ENCODE results near the gene PAIP2. TPM values are rescaled to one million over a fixed set of nuclear protein-coding genes. Genes with fewer than 3 reads are reported as not detected.

Gene PAIP2, protein sequence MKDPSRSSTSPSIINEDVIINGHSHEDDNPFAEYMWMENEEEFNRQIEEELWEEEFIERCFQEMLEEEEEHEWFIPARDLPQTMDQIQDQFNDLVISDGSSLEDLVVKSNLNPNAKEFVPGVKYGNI
- 47.8 and 77.2 TPM in 2 replicates for total RNA-seq

DNA sequence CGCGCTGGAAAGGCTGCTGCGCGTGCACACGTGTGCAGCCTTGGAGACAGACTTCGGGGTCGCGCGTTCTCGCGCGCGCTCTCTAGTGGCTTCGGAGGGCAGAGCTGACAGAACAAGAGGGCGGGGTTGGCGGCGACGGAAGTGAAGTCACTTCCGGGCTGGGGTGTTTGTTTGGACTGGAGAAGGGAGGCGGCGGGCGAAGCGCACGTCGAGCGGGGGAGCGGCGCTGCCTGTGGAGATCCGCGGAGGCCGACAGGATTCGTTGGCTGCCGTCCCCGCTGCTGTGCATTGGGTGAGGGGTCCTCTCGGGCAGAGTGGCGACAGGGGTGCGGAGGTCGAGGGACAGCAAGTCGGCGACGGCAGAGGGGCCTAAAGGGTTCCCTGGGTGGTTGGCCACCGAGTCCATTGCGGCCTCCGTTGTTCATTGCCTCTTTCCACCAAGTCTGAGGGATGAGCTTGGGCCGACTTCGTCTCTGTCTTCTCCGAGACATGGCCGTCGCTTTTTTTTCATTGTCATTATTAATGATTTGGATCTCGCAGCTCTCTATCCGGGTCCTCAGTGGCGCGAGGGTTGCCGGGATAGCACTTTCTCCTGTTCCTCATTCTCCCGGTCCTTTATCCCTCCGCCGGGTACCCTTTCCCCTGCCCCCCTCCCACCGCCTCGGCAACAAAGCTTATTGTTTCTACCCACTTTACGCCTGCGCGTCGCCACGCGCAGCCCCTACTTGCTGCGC lies at the start of gene PAIP2:
PAIP2 (plus strand) TSS at position 166 of the 734 bp plus-strand sequence. CDS start 21,931 bp downstream, outside the sequence.

DNA sequence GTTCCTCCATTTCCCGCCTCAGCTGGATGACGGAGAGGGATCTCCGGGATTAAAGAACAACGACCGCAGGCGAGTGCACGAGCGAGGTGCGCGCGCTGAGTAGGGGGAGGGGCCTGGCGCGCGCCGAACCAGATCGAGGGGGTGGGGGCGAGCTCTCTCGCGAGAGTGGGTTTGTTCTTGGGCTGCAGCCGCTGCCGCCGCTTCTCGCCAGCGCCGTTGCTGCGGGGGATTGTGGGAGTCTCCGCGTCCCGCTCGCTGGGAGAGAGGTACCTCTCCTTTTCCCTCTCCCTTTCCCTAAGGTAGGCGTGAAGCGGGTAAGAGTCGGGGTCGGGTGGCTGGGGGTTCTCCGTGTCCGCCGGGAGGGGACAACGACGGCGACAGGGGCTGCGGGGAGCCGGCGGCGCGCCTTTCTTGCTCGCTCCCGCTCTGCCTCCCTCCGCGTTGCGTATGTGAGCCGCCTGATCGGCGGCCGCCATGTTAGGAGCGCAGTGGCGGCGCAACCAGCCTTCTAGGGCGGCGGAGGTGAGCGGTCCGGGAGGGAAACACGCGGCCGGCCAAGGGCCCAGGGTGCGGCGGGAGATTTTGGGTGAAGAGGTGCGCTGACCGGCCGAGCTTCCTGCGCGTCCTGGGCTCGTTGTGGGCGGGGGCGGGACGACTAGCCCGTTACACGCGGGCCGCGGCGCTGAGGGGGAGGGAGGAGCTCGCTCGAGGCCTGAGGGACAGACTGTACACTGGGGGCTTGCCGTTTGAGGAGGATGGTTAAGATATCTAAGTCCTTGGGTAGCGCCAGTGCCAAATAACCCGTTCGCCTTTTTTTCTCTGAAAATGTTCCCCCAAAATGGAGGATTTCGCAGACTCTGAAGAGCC lies 47.9 kb upstream of the PAIP2 start, which contains the start of gene MATR3:
MATR3 (plus strand) TSS at position 234 of the 867 bp plus-strand sequence. CDS start 13,676 bp downstream, outside the sequence.

DNA sequence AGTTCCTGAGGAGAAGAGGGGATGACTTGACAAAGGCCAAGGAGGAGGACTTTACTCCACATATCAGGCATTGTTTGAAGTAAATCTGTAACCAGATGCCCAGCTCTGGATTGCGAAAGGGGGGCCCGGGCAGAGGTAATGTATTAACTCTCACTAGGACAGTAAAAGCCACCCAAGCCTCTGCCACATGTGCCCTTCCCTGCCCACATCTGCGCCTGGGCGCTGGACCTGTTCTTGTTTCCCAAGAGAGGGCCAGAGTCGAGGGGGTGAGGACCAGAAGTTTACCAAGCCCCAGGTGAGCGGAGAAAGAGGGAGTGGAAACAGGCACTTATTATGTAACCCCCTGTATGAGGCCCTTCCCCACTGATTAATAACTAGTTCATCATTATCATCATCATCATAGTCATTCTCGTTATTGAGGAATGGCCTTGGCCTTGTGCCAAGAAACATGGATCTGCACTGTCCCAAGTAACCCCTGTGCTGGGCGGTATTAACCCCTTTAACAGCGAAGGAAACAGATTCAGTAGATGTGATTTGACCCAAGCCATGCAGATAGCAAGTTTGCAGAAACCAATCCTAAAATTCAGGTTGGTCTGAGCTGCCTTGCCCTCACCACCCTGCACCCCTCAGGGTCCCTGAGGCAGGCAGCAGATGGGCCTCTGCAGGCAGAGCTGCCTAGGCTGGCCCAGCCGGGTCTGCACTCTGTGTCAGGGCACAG lies 41.8 kb downstream of the PAIP2 start, which contains the start of gene SLC23A1:
SLC23A1 (minus strand) TSS at position 23 of the 718 bp plus-strand sequence. CDS start 44 bp downstream, outside the sequence.

DNA sequence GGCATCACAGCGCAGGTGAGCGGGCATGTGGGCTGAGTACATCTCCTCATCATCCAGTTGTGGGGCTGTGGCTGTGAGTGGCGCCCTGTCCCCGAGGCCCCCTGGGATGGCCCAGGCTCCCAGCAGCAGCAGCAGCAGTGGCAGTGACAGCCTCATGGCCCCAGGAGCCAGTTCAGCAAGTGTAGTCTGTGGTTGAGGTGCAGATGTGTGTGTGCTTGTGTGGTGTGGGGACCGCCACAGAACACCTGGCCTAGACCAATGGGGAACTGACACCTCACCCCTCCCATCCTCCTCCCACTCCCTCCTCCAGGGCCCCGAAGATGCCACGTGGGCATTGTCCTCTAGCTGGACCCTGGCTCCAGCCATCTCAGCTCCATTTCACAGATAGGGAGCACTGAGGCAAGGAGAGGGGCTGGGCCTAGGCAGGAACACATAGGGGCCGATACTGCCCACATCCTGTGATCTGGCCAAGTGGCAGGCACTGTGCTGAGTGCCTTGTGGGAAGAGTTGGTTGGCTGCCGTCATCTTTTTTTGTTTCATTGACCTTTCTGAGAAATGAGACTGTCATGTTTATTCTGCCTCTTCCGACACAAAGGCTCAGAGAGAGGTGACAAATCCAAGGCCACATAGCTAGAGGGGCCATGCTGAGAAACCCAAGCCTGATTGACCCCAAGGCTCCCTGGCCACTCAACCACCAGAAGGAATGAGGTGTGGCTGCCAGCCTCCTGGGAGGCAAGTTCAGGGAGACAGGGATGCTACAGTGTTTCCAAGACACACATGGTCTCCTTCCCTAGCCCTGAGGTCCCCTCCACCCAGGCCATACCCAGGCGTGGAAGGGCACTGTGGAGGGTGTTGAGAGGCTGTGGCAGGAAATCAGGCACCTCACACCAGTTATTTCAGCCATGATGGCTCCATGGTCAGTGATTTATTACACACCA lies 48.3 kb downstream of the PAIP2 start, which contains the start of gene MZB1:
MZB1 (minus strand) TSS at position 213 of the 938 bp plus-strand sequence; CDS start at position 156, 57 bp downstream.

DNA sequence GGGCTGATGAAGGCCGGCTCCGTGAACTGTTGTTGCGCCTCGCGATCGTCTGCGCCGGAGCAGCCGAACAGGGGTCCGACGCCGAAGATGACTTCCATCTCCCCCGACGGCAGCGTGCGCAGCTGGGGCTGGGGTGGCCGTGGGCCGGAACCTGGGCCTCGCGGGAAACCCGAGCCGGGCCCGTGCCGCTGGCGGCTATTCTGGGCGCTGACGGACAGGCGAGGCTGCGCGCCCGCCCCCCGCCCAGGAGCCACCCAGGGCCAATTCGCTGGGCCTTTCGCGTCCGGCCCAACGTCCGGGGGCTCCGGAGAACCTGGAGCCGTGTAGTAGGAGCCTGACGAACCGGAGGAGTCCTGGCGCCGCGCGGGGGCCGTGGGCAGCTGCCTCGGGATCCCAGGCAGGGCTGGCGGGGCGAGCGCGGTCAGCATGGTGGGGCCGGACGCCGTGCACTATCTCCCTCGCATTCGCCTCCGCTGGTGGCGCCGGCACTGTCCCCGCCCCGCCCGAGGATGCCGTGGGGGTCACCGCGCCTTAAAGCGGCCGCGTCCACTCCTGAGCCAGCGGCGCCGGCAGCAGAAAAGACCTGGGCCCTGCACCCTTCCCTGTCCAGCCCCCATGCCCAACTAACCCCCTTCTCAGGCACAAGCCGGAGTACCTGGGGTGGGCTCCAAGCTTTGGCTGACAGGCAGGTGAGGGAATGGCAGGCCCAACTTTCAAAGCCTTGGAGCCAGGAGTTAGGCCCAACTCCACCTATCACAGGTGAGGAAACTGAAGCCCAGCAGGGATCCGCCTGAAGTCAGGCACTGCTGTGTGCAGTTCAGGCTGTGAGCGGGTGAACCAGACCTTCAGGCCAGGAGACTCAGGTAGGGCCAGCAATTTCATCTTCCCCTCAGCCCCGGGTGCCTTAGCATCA lies 53.3 kb downstream of the PAIP2 start, which contains the start of gene PROB1:
PROB1 (minus strand) TSS at position 451 of the 913 bp plus-strand sequence; CDS start at position 428, 23 bp downstream.

DNA sequence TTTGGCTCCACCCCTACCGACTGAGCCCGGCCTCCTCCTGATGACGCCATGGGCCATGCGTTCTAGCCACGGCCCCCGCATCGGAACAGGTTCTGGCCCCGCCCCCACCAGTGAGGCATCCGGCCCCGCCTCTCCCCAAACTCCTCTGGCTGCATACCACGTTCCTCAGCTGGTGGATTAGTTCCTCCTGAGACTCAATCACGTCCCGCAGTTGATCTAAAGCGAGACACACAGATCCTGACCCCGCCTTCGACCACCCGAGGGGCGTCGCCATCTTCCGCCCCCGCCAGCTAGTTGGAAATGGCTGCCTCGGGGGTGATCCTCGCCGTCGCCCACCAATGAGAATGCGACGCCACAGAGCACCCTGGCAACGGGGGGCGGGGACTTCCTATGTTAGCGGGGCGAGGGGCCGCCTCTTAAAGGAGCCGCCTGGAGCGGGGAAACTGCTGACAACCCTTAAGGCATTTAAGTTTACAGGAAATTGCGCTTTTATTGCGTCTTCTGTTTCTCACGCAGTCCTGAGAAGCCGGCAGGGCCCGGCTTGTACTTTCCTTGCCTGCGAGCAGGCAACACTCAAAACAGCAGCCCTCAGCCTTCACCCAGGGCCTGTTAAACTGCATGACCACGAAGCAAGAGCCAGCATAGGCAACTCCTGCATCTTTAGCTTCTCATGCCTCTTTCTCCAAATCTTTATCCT lies 62.3 kb downstream of the PAIP2 start, which contains the start of gene SPATA24:
SPATA24 (minus strand) TSS at position 303 of the 697 bp plus-strand sequence; CDS start at position 274, 29 bp downstream.

Other genes with a start within 250 kb of the PAIP2 start
- gene SIL1, start 143.5 kb upstream of the PAIP2 start, total RNA-seq = 60.2 and 97.3 TPM in 2 replicates
- 196 and 339 TPM in 2 replicates for gene MATR3, start 48.1 kb upstream of the PAIP2 start, total RNA-seq
- gene SLC23A1, start 41.4 kb downstream of the PAIP2 start, total RNA-seq = 0.50 TPM in 1 of 2 replicates, not detected in the other
- not detected in 2 replicates for gene MZB1, start 48.1 kb downstream of the PAIP2 start, total RNA-seq
- 1.2 and 2.6 TPM in 2 replicates for gene PROB1, start 53.2 kb downstream of the PAIP2 start, total RNA-seq
- gene SPATA24, start 62.2 kb downstream of the PAIP2 start, total RNA-seq = 2.5 and 10.9 TPM in 2 replicates
- 10.9 and 12.4 TPM in 2 replicates for gene DNAJC18, start 97.7 kb downstream of the PAIP2 start, total RNA-seq
- 0.33 and 1.2 TPM in 2 replicates for gene ECSCR, start 120.9 kb downstream of the PAIP2 start, total RNA-seq
- gene SMIM33, start 129.2 kb downstream of the PAIP2 start, total RNA-seq = not detected in 2 replicates
- 58.9 and 67.6 TPM in 2 replicates for gene STING1, start 140.9 kb downstream of the PAIP2 start, total RNA-seq
- 50.0 and 61.2 TPM in 2 replicates for gene UBE2D2, start 219.5 kb downstream of the PAIP2 start, total RNA-seq